PC-9 (cell line): ENCODE results near the gene TMEFF1.

Experiments
- EZH2 ChIP-seq: fragments of 200-600 bp; sonication (generic); IDR thresholded peaks from 2 replicates; pipeline ENCODE4 v1.8.0; 2017; ENCODE audit warnings: antibody characterized with exemption, low read depth
- TF ChIP-seq, protein P1 (sequence below): fragments of 200-600 bp; sonication (generic); conservative IDR thresholded peaks from 2 replicates; pipeline ENCODE4 v1.6.1; 2017; ENCODE audit warnings: mixed run types, antibody characterized with exemption, mild to moderate bottlenecking, moderate library complexity

DNA sequence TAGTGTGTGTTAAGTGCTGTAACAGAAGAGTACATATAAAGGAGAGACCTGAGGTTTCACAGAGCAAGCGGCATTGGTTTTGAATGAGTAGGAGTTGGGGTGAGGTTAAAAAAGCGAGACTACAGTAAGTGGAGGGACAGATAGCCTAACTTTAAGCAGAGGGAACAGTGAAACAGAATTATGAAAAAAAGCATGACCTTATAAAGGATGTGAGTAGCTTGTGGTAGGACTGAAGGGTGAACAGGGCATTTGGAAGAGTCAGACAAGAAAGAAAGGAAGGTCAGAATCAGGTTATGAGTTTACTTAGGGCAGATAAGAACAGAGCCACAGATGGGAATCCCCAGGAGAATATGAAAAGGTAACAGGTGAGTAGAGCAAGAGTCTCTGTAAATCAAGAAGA lies 23.5 kb upstream of the TMEFF1 start:
- TF ChIP-seq, protein P1, sequence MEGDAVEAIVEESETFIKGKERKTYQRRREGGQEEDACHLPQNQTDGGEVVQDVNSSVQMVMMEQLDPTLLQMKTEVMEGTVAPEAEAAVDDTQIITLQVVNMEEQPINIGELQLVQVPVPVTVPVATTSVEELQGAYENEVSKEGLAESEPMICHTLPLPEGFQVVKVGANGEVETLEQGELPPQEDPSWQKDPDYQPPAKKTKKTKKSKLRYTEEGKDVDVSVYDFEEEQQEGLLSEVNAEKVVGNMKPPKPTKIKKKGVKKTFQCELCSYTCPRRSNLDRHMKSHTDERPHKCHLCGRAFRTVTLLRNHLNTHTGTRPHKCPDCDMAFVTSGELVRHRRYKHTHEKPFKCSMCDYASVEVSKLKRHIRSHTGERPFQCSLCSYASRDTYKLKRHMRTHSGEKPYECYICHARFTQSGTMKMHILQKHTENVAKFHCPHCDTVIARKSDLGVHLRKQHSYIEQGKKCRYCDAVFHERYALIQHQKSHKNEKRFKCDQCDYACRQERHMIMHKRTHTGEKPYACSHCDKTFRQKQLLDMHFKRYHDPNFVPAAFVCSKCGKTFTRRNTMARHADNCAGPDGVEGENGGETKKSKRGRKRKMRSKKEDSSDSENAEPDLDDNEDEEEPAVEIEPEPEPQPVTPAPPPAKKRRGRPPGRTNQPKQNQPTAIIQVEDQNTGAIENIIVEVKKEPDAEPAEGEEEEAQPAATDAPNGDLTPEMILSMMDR: no peak
- TF ChIP-seq EZH2: no peak
